Esophagus muscularis mucosa (tissue), 4 donors: Measurements from ENCODE around the gene CDH5. TPM values are rescaled to one million over a fixed set of nuclear protein-coding genes. Genes with fewer than 3 reads are reported as not detected.

Source experiments
- DNase-seq: peaks from one replicate; pipeline ENCODE4 v3.0.0-alpha.2; 2017; ENCODE audit errors: extremely low spot score
- H3K27ac ChIP-seq, 4 donors: fragments of 200-600 bp; sonication (generic); replicated peaks in 1 of 4; 1 replicate in 3 of 4; 2 replicates in 1 of 4; pipeline ENCODE4 v1.5.1; 2016 to 2019; ENCODE audit warnings: mild to moderate bottlenecking in 1 of 4
- H3K27me3 ChIP-seq, 4 donors: fragments of 200-600 bp; sonication (generic); one replicate each; pipeline versions ENCODE4 v1.5.1 to v1.6.0; 2016 to 2019
- H3K36me3 ChIP-seq, 4 donors: fragments of 200-600 bp; sonication (generic); one replicate each; pipeline ENCODE4 v1.5.1; 2016 to 2019
- H3K4me1 ChIP-seq, 4 donors: fragments of 200-600 bp; sonication (generic); one replicate each; pipeline ENCODE4 v1.5.1; 2016 to 2019
- H3K4me3 ChIP-seq, 4 donors: fragments of 200-600 bp; sonication (generic); 1 replicate in 2 of 4; 2 replicates in 2 of 4; pipeline ENCODE4 v1.5.1; 2016 to 2019; ENCODE audit warnings: mild to moderate bottlenecking in 4 of 4, moderate library complexity in 1 of 4
- H3K9me3 ChIP-seq, 4 donors: fragments of 200-600 bp; sonication (generic); 1 replicate in 3 of 4; 2 replicates in 1 of 4; pipeline ENCODE4 v1.5.1; 2016 to 2019
- EP300 ChIP-seq: sonication (generic); formaldehyde crosslinking; IDR thresholded peaks from one replicate; pipeline ENCODE4 v1.6.1; 2017; ENCODE audit warnings: antibody characterized with exemption
- POLR2A ChIP-seq: fragments of 450-650 bp; IDR thresholded peaks from one replicate; pipeline ENCODE4 v1.6.1; 2017; ENCODE audit warnings: antibody characterized with exemption, moderate library complexity, mild to moderate bottlenecking, low read depth
- POLR2AphosphoS5 ChIP-seq, 2 donors: sonication (generic); formaldehyde crosslinking; IDR thresholded peaks; one replicate each; pipeline ENCODE4 v1.6.1; 2017; ENCODE audit warnings: antibody characterized with exemption in 2 of 2
- WGBS: methylation state at CpG from one replicate; pipeline ENCODE4 v1.1.5; 2018; 5-methylcytosine and 5-hydroxymethylcytosine counted together
- intact Hi-C: fragments of 100-400 bp; cut with DNase I; formaldehyde crosslinking; loops from one replicate; pipeline ENCODE4 v1.15.1; 2023
- total RNA-seq, 4 donors: library from RNA; depleted of rRNA; stranded (reverse); fragments of >200 nt; gene quantifications; one replicate each; pipeline versions ENCODE4 v1.1.0 to v1.2.1, GENCODE V29; 2016
- TF ChIP-seq, protein P1 (sequence below), 3 experiments: fragments of 200-600 bp in 2 of 3; fragments of 450-650 bp in 1 of 3; sonication (generic) in 2 of 3; IDR thresholded peaks; one replicate each; pipeline ENCODE4 v1.5.1; 2017 to 2019; ENCODE audit warnings: antibody characterized with exemption in 3 of 3, mild to moderate bottlenecking in 2 of 3, moderate library complexity in 1 of 3

The CDH5 gene
- total RNA-seq, 4 donors from 2014 or later, result 19.5 to 63.1 (median 50.6) TPM

DNA sequence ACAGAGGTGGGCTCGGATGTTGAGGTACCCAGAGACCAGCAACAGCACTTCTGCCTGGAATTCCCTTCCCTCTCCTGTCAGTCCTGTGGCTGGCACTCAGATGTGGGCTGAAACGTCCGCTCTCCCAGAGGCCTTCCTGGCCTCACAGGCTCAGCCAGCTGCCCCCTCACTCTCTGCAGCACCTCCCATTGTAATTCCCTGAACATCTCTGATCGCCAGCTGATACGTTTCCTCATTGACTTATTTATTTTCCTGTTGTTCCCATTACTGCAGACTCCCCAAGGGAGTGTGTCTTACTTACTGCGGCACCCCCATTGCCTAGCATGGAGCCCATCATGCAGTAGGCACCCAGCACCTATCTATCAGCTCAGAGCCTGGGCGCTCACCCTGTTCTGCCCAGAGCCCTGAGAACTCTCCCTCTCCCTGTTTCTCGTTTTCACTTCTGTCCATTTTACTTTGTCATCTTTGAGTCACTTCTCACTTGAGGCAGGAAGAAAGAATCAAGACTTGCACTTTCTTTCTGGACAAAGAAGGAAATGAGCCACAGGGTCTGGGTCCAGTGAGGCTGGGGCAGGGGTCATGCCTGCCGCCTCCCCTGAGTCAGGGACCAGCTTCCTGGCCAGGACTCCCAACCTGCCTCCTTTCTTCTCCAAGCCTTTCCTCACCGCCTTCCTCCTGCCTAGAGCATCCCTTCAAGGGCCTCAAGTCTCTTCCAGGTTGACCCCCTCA, 10.2 kb downstream of the CDH5 start:
- H3K9me3 ChIP-seq, result no peaks in the 10 kb centered on the region
- 82% methylated on average over 10 of the region's 10 CpGs for WGBS
- no peak for DNase-seq
- intact Hi-C loops, result no loop called here
- H3K4me1 ChIP-seq, result peaks cover 0 to 15% (median 8%) of the 10 kb centered on the region in 4 donors
- H3K27me3 ChIP-seq, result no peaks in the 10 kb centered on the region
- no peak for TF ChIP-seq POLR2A
- TF ChIP-seq POLR2AphosphoS5 (IDR thresholded peaks at IDR 0.05), result no peak
- TF ChIP-seq, protein P1, sequence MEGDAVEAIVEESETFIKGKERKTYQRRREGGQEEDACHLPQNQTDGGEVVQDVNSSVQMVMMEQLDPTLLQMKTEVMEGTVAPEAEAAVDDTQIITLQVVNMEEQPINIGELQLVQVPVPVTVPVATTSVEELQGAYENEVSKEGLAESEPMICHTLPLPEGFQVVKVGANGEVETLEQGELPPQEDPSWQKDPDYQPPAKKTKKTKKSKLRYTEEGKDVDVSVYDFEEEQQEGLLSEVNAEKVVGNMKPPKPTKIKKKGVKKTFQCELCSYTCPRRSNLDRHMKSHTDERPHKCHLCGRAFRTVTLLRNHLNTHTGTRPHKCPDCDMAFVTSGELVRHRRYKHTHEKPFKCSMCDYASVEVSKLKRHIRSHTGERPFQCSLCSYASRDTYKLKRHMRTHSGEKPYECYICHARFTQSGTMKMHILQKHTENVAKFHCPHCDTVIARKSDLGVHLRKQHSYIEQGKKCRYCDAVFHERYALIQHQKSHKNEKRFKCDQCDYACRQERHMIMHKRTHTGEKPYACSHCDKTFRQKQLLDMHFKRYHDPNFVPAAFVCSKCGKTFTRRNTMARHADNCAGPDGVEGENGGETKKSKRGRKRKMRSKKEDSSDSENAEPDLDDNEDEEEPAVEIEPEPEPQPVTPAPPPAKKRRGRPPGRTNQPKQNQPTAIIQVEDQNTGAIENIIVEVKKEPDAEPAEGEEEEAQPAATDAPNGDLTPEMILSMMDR (IDR thresholded peaks at IDR 0.05), result no peak
- TF ChIP-seq EP300, result no peak
- H3K27ac ChIP-seq, result peak overlapping the region; percentile 28 to 50 (median 34)
- peaks cover 0 to 29% (median 0%) of the 10 kb centered on the region in 4 donors for H3K36me3 ChIP-seq
- H3K4me3 ChIP-seq, result no peak overlapping the region

DNA sequence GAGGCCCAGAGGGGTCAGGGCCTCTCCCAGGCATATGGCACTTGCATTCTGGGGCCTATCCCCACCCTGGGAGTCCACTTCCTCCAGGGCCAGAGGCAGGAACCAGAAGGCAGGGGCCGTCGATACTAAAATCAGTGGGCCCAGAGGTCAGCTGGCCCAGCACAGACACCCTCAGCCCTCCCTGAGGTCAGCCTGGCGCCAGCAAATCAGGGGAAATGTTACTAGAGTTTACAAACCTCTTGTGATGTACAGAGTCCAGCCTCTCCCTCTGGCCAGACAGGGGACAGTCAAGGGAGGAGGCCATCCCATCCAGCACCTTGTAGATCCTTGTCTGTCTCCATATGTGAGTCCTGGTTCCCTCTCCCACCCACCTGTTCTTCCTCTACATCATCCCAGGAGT, 10.8 kb downstream of the CDH5 start:
- H3K27me3 ChIP-seq, result no peaks in the 10 kb centered on the region
- peaks cover 0 to 31% (median 0%) of the 10 kb centered on the region in 4 donors for H3K36me3 ChIP-seq
- no peak for DNase-seq
- peaks cover 0 to 12% (median 8%) of the 10 kb centered on the region in 4 donors for H3K4me1 ChIP-seq
- intact Hi-C loops, result no loop called here
- H3K27ac ChIP-seq, result peak overlapping the region in 3 of 4 donors; percentile 29 to 50 (median 40)
- H3K4me3 ChIP-seq, result no peak overlapping the region
- no peak for TF ChIP-seq POLR2AphosphoS5 (IDR thresholded peaks at IDR 0.05)
- TF ChIP-seq POLR2A, result no peak
- TF ChIP-seq, protein P1 (IDR thresholded peaks at IDR 0.05), result no peak
- no peak for TF ChIP-seq EP300
- H3K9me3 ChIP-seq, result no peaks in the 10 kb centered on the region
- 100% methylated on average over 1 of the region's 3 CpGs for WGBS

DNA sequence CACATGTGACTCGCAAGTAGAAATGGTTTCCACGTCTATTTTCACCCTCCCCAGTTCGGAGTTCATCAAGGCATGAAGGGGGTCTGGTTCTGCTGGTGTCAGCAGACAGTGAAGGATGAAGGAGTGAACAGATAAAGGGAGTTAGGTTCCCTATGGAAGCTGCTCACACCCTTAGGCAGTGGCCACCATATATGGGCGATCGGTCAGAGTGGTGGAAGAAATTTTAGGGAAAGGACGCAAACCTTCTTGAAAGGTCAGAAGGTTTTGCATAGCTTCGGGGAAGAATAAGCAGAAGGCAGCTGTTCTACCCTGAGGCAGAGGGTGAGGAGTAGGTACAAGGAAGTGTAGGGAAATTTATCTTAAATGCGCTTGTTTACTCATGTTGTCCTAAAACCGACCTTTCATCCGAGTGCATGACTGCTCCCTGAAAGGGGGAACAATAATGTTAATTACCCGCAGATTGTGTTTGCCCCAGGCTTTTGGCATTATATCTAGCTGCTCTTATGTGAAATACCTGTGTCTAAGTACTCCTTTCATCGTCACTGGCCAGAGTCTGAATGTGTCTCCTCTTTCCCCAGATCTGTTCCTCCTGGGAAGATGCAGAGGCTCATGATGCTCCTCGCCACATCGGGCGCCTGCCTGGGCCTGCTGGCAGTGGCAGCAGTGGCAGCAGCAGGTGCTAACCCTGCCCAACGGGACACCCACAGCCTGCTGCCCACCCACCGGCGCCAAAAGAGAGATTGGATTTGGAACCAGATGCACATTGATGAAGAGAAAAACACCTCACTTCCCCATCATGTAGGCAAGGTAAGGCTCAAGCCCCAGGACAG, 12.5 kb downstream of the CDH5 start:
- WGBS, result 81% methylated on average over 18 of the region's 18 CpGs
- Histone ChIP-seq H3K36me3 (peaks cover 0 to 31% (median 0%) of the 10 kb centered on the region in 4 donors), H3K4me1 (peaks cover 0 to 22% (median 18%) of the 10 kb centered on the region in 4 donors), H3K9me3 (no peaks in the 10 kb centered on the region), H3K4me3 (no peak overlapping the region), H3K27me3 (no peaks in the 10 kb centered on the region), H3K27ac (no peak overlapping the region)
- TF ChIP-seq, protein P1 (IDR thresholded peaks at IDR 0.05), result no peak
- no peak for TF ChIP-seq POLR2A
- no peak for TF ChIP-seq EP300
- no peak for TF ChIP-seq POLR2AphosphoS5 (IDR thresholded peaks at IDR 0.05)
- intact Hi-C loops, result no loop called here
- DNase-seq, result no peak

DNA sequence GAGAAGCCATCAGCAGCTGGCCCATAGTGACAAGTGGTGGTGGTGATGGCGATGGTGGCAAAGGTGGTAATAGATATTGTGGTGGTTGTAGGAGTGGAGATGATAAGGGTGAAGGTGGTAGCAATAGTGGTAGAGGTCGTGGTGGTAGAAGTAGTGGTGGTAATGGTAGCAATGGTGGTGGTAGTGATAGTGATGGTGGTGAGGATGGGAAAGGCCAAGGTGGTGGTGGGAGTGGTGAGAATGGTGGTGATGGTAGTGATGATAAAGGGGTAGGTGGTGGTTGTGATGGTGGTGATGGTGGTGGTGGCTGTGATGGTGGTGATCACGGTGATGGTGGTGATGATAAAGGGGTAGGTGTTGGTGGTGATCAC, 13.1 kb downstream of the CDH5 start:
- Histone ChIP-seq H3K36me3 (peaks cover 0 to 28% (median 0%) of the 10 kb centered on the region in 4 donors), H3K9me3 (no peaks in the 10 kb centered on the region), H3K27me3 (no peaks in the 10 kb centered on the region), H3K4me1 (peaks cover 0 to 22% (median 18%) of the 10 kb centered on the region in 4 donors), H3K27ac (no peak overlapping the region), H3K4me3 (no peak overlapping the region)
- 92% methylated on average over 3 of the region's 3 CpGs for WGBS
- TF ChIP-seq EP300 (no peak), POLR2AphosphoS5 (IDR thresholded peaks at IDR 0.05) (no peak), POLR2A (no peak)
- TF ChIP-seq, protein P1 (IDR thresholded peaks at IDR 0.05), result no peak
- DNase-seq, result no peak
- intact Hi-C loops, result no loop called here
